ENCODE measurements around the gene IL13.

IL13 gene

GRCh38 chr5:132663771-132664695 is 6.1 kb downstream of the IL13 start:
- TF ChIP-seq CTCF (conservative IDR thresholded peaks at IDR 0.05): no peak
- no peak overlapping the region for H3K27ac ChIP-seq

- H3K27ac ChIP-seq: no peak overlapping the region
- no peak for TF ChIP-seq CTCF (conservative IDR thresholded peaks at IDR 0.05)
Measured at GRCh38 chr5:132664696-132665209, 6.8 kb downstream of the IL13 start.

GRCh38 chr5:132665574-132666080 is 7.7 kb downstream of the IL13 start:
- no peak for TF ChIP-seq CTCF (conservative IDR thresholded peaks at IDR 0.05)
- no peak overlapping the region for H3K27ac ChIP-seq

- TF ChIP-seq CTCF (conservative IDR thresholded peaks at IDR 0.05): no peak
- no peak overlapping the region for H3K27ac ChIP-seq
Measured at GRCh38 chr5:132666310-132667123, 8.5 kb downstream of the IL13 start.

- no peak overlapping the region for H3K27ac ChIP-seq
- TF ChIP-seq CTCF (conservative IDR thresholded peaks at IDR 0.05): no peak
Measured at GRCh38 chr5:132667309-132667708, 9.3 kb downstream of the IL13 start.

- TF ChIP-seq CTCF (conservative IDR thresholded peaks at IDR 0.05): no peak
- no peak overlapping the region for H3K27ac ChIP-seq
Measured at GRCh38 chr5:132667761-132668705, 10.1 kb downstream of the IL13 start.
